GM18909 (cell line): ENCODE measurements around the gene ANXA11.
A peak's percentile ranks its signal among the peaks of the same experiment; 100 is the strongest.

Source experiments
- ATAC-seq: cut with Tn5 transposase; IDR thresholded peaks from one replicate; pipeline ENCODE4 v1.9.1; 2021; ENCODE audit warnings: mild to moderate bottlenecking; ENCODE audit not compliant: unreplicated experiment, poor library complexity

ANXA11 gene

DNA sequence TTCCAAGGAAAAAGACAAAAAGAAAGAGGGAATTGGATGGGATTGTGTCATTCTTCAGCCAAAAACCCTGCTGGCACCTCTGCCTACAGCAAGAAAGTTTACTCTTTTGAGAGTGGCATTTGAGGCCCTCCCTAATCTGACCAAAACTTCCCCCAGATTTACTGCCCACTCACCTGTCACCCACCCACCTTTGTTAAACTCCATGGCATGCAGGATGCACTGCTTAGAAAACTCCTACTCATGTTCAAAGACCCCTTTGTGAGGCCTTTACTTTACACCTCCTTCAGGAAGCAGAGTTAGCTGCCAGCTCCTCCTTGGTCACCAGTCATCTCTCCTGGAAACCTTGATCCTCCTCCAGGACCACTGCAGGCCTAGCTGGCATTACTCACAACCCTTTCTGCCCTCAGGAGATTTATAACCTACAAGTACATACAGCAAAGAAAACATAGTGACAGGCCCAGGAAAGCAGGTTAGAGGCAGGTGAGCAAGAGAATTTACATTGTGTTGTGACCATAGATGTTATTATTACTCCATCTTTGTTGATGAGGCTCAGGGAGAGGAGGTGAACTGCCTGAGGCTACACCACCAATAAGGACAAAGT, 83.1 kb downstream of the ANXA11 start:
- no peak for ATAC-seq

DNA sequence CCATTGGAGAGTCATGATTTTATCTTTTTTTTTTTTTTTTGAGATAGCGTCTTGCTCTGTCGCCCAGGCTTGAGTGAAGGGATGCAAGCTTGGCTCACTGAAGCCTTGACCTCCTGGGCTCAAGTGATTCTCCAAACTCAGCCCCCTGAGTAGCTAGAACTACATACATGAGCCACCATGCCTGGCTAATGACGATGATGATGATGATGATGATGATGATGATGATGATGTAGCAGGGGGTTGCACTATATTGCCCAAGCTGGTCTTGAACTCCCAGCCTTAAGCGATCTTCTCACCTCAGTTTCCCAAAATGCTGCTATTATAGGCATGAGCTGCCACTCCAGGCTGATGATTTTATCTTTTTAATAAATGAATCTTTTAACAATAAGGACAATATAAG, 86.7 kb downstream of the ANXA11 start:
- no peak for ATAC-seq

DNA sequence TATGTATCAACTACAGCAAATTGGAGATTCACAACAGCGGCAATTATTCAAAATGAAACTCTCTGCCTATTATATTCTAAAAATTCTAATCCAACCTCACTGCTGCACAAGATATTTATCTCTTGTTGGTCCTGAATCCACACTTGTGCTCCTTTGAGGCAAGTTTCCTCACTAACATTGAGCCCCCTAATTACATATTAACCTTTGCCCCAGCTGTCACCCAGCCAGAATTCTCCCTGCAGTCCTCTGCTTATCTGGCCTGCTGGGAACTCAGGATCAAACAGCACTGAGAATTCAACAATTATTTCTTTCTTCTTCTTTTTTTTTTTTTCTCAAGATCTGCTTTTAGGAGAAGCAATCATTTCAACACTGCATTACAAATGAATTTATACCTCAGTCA, 94.4 kb downstream of the ANXA11 start:
- ATAC-seq = no peak

DNA sequence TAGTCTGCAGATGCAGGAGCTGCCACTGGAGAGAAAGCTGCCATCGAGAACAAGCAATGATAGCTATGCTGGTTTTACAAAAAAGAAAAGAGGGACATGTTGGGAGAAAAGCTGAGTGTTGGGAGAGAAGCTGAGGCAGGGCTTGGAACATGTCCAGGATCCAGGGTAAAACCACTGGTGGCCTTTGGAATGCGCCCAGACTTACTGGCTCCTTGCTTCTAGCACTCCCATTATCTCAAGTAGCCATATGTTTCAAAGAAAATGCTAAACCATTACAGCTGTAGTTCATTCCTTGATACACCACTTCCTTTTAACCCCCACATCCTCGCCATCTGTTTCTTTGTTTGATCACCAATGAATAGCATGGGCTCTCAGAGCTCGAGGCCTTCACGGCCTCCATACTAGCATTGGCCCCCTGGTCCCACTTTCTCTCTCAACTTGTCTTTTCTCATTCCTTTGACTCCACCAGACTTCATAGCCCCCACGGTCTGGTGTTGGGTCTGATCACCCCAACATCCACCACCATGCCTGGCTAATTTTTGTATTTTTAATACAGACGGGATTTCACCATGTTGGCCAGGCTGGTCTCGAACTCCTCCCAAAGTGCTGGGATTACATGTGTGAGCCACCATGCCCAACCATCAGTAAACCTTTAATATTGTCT, 96.6 kb downstream of the ANXA11 start:
- no peak for ATAC-seq

DNA sequence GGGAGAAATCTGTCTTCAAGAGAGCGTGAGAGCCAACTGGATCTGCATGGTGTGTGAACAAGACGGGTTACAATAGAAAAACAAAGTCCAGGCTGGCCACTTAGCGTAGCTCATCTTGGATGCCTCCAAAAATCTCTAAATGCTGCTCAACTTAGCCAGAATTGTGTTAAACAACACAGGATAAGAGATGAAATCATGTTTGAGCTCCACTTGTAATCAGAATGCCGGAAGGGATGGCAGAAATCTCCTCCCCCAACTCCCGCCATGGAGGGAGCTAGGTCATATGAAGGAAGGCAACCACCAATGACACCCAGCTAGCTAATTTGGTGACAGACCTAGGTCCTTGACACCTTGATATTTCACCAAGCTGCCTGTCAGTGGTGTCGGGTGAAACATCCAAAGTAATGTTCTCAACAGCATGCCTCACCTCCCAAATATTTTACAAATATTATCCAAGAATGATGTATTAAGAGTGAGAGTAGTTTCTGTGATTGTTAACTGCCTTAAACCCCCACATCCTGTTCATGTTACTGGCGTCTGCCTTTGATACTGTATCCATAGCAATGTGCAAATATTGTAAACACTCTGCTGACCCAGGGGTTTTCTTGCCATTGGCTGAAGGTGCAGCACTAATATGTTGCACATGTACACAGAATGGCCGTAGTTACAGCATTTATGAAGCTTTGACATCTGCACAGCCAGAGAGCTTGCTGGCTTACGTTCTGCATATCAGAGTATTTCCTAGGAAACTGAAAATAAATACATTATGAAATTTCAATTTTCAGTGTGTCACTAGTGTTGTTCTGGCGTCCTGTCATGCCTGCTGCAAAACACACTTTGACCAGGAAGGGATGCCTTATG, 101.0 kb downstream of the ANXA11 start:
- ATAC-seq = peak; percentile 79
